Cardiac muscle cell (in vitro differentiated cells and primary cell): ENCODE data around the gene DIAPH1. TPM values are rescaled to one million over a fixed set of nuclear protein-coding genes. Genes with fewer than 3 reads are reported as not detected.

Source experiments
- DNase-seq, 2 donors: peaks; one replicate each; pipeline versions ENCODE4 v3.0.0 to v3.0.0-alpha.2; 2010 to 2017; ENCODE audit warnings: low read depth in 1 of 2, low spot score in 1 of 2
- H3K27ac ChIP-seq: fragments of 200-600 bp; sonication (generic); 2 replicates; pipeline ENCODE4 v1.5.1; 2016
- H3K27me3 ChIP-seq: fragments of 200-600 bp; sonication (generic); 2 replicates; pipeline ENCODE4 v1.6.0; 2016; ENCODE audit warnings: control low read depth
- H3K36me3 ChIP-seq: fragments of 200-600 bp; sonication (generic); 2 replicates; pipeline ENCODE4 v1.5.1; 2016; ENCODE audit warnings: control low read depth
- H3K4me1 ChIP-seq: fragments of 200-600 bp; sonication (generic); 2 replicates; pipeline ENCODE4 v1.8.1; 2017; ENCODE audit warnings: low read depth, mild to moderate bottlenecking, mixed run types
- H3K4me3 ChIP-seq: fragments of 200-600 bp; sonication (generic); 2 replicates; pipeline ENCODE4 v1.5.1; 2016; ENCODE audit warnings: mild to moderate bottlenecking
- H3K9me3 ChIP-seq: fragments of 200-600 bp; sonication (generic); 2 replicates; pipeline ENCODE4 v1.5.1; 2017; ENCODE audit warnings: low read depth, mild to moderate bottlenecking, control low read depth
- polyA plus RNA-seq: library from polyadenylated mRNA; unstranded; fragments of >200 nt; fragmentation: Nextera tagmentation; extraction: Ambion mirVana; gene quantifications from 2 replicates; pipeline ENCODE4 v1.2.1, GENCODE V29; 2016
- total RNA-seq: library from RNA; depleted of rRNA; stranded (reverse); fragments of >200 nt; gene quantifications from 2 replicates; pipeline ENCODE4 v1.2.3, GENCODE V29; 2016
- TF ChIP-seq, protein P1 (sequence below): IDR thresholded peaks from 2 replicates; pipeline ENCODE4 v1.5.1; 2012; ENCODE audit warnings: low read depth, mild to moderate bottlenecking, low read length

The DIAPH1 gene
- total and polyA plus RNA-seq, 2 experiments from 2014 or later = 24.0 to 24.4 TPM

DNA sequence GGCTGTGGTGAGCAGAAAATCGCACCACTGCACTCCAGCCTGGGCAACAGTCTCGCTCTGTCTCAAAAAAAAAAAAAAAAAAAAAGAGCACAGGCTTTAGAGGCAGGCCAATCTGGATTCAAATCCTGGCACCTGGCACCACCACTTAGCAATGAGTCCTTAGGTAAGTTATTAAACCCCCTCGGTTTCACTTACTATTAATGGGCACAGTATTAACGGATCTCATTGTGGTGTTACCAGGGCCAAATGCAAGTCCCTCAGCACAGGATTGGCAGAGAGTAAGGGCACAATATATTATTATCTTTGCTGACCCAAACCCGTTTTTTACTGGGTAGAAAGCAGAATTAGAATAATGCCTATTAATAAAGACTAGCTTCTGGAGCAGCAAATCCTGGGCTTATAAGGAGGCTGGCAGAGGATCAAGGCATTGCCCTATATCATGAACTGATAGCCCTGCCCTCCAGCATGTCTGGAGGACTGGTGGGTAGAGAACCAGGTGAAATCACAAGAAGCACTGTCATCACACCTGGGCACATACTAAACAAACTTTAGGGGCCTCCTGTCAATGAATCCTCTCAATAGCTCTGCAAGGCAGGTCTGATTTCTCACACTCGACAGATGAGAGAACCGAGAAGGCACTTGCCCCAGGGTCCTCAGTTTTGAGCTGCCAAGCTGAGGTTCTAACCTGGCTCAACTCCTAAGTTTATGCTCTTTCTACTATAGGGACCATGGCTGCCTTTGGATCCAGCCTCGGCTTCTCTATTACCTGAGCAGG lies 112.2 kb downstream of the DIAPH1 start:
- TF ChIP-seq, protein P1, sequence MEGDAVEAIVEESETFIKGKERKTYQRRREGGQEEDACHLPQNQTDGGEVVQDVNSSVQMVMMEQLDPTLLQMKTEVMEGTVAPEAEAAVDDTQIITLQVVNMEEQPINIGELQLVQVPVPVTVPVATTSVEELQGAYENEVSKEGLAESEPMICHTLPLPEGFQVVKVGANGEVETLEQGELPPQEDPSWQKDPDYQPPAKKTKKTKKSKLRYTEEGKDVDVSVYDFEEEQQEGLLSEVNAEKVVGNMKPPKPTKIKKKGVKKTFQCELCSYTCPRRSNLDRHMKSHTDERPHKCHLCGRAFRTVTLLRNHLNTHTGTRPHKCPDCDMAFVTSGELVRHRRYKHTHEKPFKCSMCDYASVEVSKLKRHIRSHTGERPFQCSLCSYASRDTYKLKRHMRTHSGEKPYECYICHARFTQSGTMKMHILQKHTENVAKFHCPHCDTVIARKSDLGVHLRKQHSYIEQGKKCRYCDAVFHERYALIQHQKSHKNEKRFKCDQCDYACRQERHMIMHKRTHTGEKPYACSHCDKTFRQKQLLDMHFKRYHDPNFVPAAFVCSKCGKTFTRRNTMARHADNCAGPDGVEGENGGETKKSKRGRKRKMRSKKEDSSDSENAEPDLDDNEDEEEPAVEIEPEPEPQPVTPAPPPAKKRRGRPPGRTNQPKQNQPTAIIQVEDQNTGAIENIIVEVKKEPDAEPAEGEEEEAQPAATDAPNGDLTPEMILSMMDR = no peak
- no peaks in the 10 kb centered on the region for H3K27me3 ChIP-seq
- no peaks in the 10 kb centered on the region for H3K36me3 ChIP-seq
- peak overlapping the region; percentile 61 for H3K27ac ChIP-seq
- DNase-seq = no peak
- no peak overlapping the region for H3K4me3 ChIP-seq
- H3K4me1 ChIP-seq = peaks cover 16% of the 10 kb centered on the region
- H3K9me3 ChIP-seq = no peaks in the 10 kb centered on the region

DNA sequence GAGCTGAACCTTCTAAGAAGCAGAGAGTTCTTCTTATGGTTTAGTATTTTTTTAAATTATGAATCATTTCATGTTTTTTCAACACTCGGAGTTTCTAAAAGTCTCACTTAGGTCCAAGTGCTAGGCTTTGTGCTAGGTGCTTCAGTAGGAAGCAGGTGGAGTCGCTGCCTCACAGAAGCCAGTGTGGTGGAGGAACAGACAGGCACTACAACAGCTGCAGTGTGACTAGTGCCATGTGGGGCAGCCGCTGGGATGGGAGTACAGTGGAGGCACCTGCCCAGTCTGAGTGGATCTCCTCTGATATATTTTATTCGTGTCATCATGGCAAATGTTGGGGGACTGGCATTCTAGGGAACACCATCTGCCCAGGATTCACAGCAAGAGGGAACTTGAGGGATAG lies 114.6 kb downstream of the DIAPH1 start:
- H3K9me3 ChIP-seq = no peaks in the 10 kb centered on the region
- peaks cover 16% of the 10 kb centered on the region for H3K4me1 ChIP-seq
- no peak overlapping the region for H3K4me3 ChIP-seq
- TF ChIP-seq, protein P1 = no peak
- DNase-seq = no peak
- no peak overlapping the region for H3K27ac ChIP-seq
- H3K36me3 ChIP-seq = no peaks in the 10 kb centered on the region
- H3K27me3 ChIP-seq = no peaks in the 10 kb centered on the region

DNA sequence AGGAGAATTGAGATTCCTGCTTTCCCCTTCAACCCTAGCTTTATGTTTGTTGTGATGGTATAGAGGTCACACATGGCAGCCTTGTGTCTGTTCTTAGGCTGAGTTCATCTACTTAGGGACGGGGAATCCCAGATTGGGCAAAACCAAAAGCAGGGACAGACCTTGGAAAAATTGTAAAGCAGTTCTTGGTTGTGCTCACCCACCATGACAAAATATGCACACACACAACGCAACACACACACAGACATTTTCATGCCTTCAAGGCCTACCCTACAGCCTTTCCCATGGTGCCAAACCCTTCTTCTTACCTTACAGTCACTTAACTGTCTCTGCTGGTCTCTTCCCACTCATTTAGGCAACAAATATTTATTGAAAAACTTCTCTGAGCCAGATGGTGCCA lies 115.1 kb downstream of the DIAPH1 start:
- TF ChIP-seq, protein P1 = no peak
- Histone ChIP-seq H3K36me3 (no peaks in the 10 kb centered on the region), H3K4me1 (peaks cover 10% of the 10 kb centered on the region), H3K4me3 (no peak overlapping the region), H3K27ac (no peak overlapping the region), H3K27me3 (no peaks in the 10 kb centered on the region), H3K9me3 (no peaks in the 10 kb centered on the region)
- no peak for DNase-seq

DNA sequence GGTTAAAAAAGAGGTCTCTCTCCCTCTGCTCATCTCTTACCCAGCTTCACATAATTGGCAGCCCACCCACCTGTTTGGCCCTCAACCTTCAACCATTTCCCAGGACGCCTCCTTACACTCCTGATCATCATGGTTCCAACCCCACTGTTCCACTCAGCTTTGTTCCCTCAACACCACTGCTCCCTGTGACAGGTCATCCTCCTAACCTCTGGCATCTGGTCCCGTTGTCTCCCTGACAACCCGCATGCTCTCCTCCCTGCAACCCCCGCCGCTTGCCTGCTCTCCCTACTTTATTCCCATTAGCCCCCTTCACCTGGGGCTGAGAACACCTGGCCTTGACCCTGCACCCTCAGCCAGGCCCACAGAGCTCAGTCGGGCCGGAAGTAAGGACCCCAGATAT lies 117.0 kb downstream of the DIAPH1 start:
- TF ChIP-seq, protein P1 = no peak
- Histone ChIP-seq H3K36me3 (no peaks in the 10 kb centered on the region), H3K9me3 (no peaks in the 10 kb centered on the region), H3K4me3 (no peak overlapping the region), H3K27me3 (no peaks in the 10 kb centered on the region), H3K4me1 (no peaks in the 10 kb centered on the region), H3K27ac (no peak overlapping the region)
- no peak for DNase-seq

DNA sequence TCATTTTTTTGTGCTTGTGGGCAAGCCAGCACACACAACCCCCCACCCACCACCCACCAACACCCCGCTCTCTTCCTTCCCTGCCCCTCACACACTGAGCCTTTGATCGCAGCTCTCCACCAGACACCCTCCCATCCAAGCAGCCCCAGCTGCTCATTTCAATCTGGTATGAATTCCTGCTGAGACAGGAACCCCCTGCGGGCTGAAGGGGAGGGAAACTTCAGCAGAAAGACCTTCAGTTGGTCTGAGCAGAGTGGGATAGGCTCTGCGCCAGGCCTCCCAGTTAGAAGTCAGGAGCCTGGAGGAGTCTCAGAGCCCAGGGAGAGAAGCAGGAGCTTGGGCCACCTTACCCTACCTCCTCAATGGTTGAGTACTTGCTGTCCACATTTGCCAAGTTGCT lies 122.8 kb downstream of the DIAPH1 start:
- Histone ChIP-seq H3K36me3 (no peaks in the 10 kb centered on the region), H3K27ac (no peak overlapping the region), H3K9me3 (no peaks in the 10 kb centered on the region), H3K4me3 (no peak overlapping the region), H3K27me3 (peaks cover 24% of the 10 kb centered on the region), H3K4me1 (peaks cover 7% of the 10 kb centered on the region)
- peak in 1 of 2 donors; percentile 82 for DNase-seq
- TF ChIP-seq, protein P1 = no peak
